H1 (cell line): ENCODE results near the gene MTERF2. TPM values are rescaled to one million over a fixed set of nuclear protein-coding genes. Genes with fewer than 3 reads are reported as not detected.

Source experiments
- CHD7 ChIP-seq: fragments of 300-600 bp; sonication (generic); IDR thresholded peaks from 2 replicates; pipeline ENCODE4 v1.7.1; 2012; ENCODE audit warnings: low read length, moderate library complexity, mild to moderate bottlenecking, inconsistent platforms; ENCODE audit not compliant: insufficient replicate concordance
- SIRT6 ChIP-seq: IDR thresholded peaks from one replicate; pipeline ENCODE4 v1.7.1; 2012; ENCODE audit warnings: low read length, inconsistent platforms
- SIX5 ChIP-seq: IDR thresholded peaks from 2 replicates; pipeline ENCODE4 v1.6.1; 2011; ENCODE audit warnings: mild to moderate bottlenecking, low read depth, low read length
- SUZ12 ChIP-seq: fragments of 200-600 bp; sonication (generic); IDR thresholded peaks from 2 replicates; pipeline ENCODE4 v1.6.1; 2012; ENCODE audit warnings: mild to moderate bottlenecking, inconsistent platforms, low read length, moderate library complexity, mixed read lengths
- TAF7 ChIP-seq: optimal IDR thresholded peaks from 2 replicates; pipeline ENCODE3; 2011; ENCODE audit warnings: low read depth, mild to moderate bottlenecking, inconsistent platforms, low read length, moderate library complexity, borderline replicate concordance
- TEAD4 ChIP-seq: IDR thresholded peaks from 2 replicates; pipeline ENCODE4 v1.6.1; 2012; ENCODE audit warnings: low read depth, low read length, inconsistent platforms, mixed read lengths
- polyA plus RNA-seq, 7 experiments: library from polyadenylated mRNA; depleted of rRNA in 3 of 7; stranded (reverse) in 5 of 7; unstranded in 2 of 7; fragments of >200 nt in 5 of 7; fragments of 200-250 nt in 2 of 7; gene quantifications; 1 replicate in 5 of 7; 2 replicates in 1 of 7; 4 replicates in 1 of 7; pipeline versions ENCODE4 v1.2.1 to v1.2.3, GENCODE V29; 2011 to 2013; ENCODE audit warnings: missing spikeins in 2 of 7, mixed read lengths in 2 of 7
- total RNA-seq: library from RNA; stranded (reverse); fragmentation: NEBNext Ultra II Directional; extraction: Animal tissue kit (Norgen Biotek cat#: 25700); gene quantifications from 2 replicates; pipeline ENCODE4 v1.2.1, GENCODE V29; 2021

Gene MTERF2
- total and polyA plus RNA-seq, 2 of the 8 experiments (the other 6 are each of a cell fraction or from before 2014, with no cell fraction given): 2.8 to 7.1 TPM

GRCh38 chr12:106962286-106962685, 24.7 kb downstream of the MTERF2 start (continued):
- TF ChIP-seq CHD7 (no peak), SIRT6 (no peak), TEAD4 (no peak), TAF7 (no peak), SIX5 (no peak), SUZ12 (no peak)
